SH-SY5Y (cell line): ENCODE results near the gene NUP133.

Source experiments
- GATA2 ChIP-seq: IDR thresholded peaks from 2 replicates; pipeline ENCODE4 v1.6.1; 2011; ENCODE audit warnings: mild to moderate bottlenecking, low read depth, low read length
- GATA3 ChIP-seq: IDR thresholded peaks from 2 replicates; pipeline ENCODE4 v1.6.1; 2011; ENCODE audit warnings: low read depth, mild to moderate bottlenecking, low read length, moderate library complexity

- TF ChIP-seq GATA2 (no peak), GATA3 (no peak)
Measured at GRCh38 chr1:229526695-229527094, 18.6 kb upstream of the NUP133 start.
